GM11168 (cell line): ENCODE results near the gene KRTAP10-10.
"Not testable (repeated sequence)": the region's sequence is repeated elsewhere in the genome, so short reads cannot be mapped to it uniquely, and the experiment has no call there.

ENCODE experiments used
- in situ Hi-C: fragments of 300-500 bp; cut with MboI; formaldehyde crosslinking; loops from one replicate; pipeline ENCODE4 v1.12.0; 2022; ENCODE audit warnings: low sequenced_read_pairs; ENCODE audit not compliant: unreplicated experiment

The KRTAP10-10 gene

GRCh38 chr21:44647222-44647552 is 10.0 kb downstream of the KRTAP10-10 start:
- in situ Hi-C loops = no loop called here

GRCh38 chr21:44648557-44649311 is 11.6 kb downstream of the KRTAP10-10 start:
- in situ Hi-C loops = no loop called here

GRCh38 chr21:44649521-44650100 is 12.5 kb downstream of the KRTAP10-10 start:
- in situ Hi-C loops = no loop called here

- in situ Hi-C loops = no loop called here
Observed at GRCh38 chr21:44650265-44650972, 13.3 kb downstream of the KRTAP10-10 start.

GRCh38 chr21:44650973-44651675 is 14.0 kb downstream of the KRTAP10-10 start:
- in situ Hi-C loops = no loop called here

- in situ Hi-C loops = no loop called here
Observed at GRCh38 chr21:44653123-44653522, 16.0 kb downstream of the KRTAP10-10 start.

- in situ Hi-C loops = no loop called here
Observed at GRCh38 chr21:44653656-44654575, 16.8 kb downstream of the KRTAP10-10 start.

- in situ Hi-C loops = no loop called here
Observed at GRCh38 chr21:44654576-44655175, 17.5 kb downstream of the KRTAP10-10 start, which contains the start of gene KRTAP12-4. KRTAP12-4 (minus strand) TSS chr21:44654659; CDS start chr21:44654614, 45 bp downstream.

- in situ Hi-C loops = no loop called here
Observed at GRCh38 chr21:44656868-44657267, 19.7 kb downstream of the KRTAP10-10 start.

GRCh38 chr21:44657635-44658540 is 20.7 kb downstream of the KRTAP10-10 start, which contains the start of gene KRTAP12-3:
KRTAP12-3 (plus strand) TSS chr21:44657932; CDS start chr21:44657980, 48 bp downstream.
- in situ Hi-C loops = no loop called here

- in situ Hi-C loops = no loop called here
Observed at GRCh38 chr21:44658541-44658910, 21.4 kb downstream of the KRTAP10-10 start.

GRCh38 chr21:44658913-44659595 is 21.9 kb downstream of the KRTAP10-10 start:
- in situ Hi-C loops = no loop called here

GRCh38 chr21:44661567-44661966 is 24.4 kb downstream of the KRTAP10-10 start:
- in situ Hi-C loops = not testable (repeated sequence)

GRCh38 chr21:44664691-44665090 is 27.5 kb downstream of the KRTAP10-10 start:
- in situ Hi-C loops = no loop called here

- in situ Hi-C loops = no loop called here
Observed at GRCh38 chr21:44666401-44667320, 29.5 kb downstream of the KRTAP10-10 start, which contains the start of gene KRTAP12-2. KRTAP12-2 (minus strand) TSS chr21:44666927; CDS start chr21:44666886, 41 bp downstream.

GRCh38 chr21:44667612-44668011 is 30.5 kb downstream of the KRTAP10-10 start:
- in situ Hi-C loops = no loop called here
